ENCODE data around the gene DHX34.

- TF ChIP-seq CTCF (IDR thresholded peaks at IDR 0.05; ENCODE audit: low read length) (no peak), EZH2 (optimal IDR thresholded peaks at IDR 0.05; ENCODE audit: low read depth, low read length) (no peak), EZH2phosphoT487 (IDR thresholded peaks at IDR 0.05; ENCODE audit: low read length) (no peak)
Observed at GRCh38 chr19:47375694-47376588, 26.8 kb downstream of the DHX34 start.

All from MM.1S (cell line).